ENCODE data around the gene FZD2.

DNA sequence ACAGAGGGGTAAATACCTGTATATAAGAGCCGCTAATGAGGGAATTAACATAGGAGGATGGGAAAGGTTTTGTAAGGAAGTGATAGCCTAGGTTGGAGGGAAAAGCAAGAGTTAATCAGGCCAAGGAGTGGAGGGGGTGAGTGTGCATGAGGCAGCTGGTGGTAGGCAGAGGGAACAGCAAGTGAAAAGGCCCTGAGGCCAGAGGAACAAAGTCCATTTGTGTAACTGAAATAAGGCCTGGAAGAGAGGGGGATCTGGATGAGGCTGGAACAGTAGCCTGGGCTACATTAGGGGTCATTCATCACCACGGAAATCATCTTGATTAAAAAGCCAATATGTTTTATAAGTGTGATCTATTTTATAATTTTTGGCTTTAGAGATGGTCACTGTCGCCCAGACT is 45.7 kb downstream of the FZD2 start:
- no peak for TF ChIP-seq CTCF (IDR thresholded peaks at IDR 0.05)
- no peak for TF ChIP-seq POLR2A (IDR thresholded peaks at IDR 0.05)

Data from Peyer's patch (tissue), 4 donors.